Upper lobe of left lung (tissue), 6 donors: ENCODE measurements around the gene PDGFC. TPM values are rescaled to one million over a fixed set of nuclear protein-coding genes. Genes with fewer than 3 reads are reported as not detected.

ENCODE experiments used
- ATAC-seq, 2 donors: fragments of 200-7000 bp; cut with Tn5 transposase; one replicate each; pipeline ENCODE4 v1.9.1; 2022; ENCODE audit warnings: mild to moderate bottlenecking in 2 of 2, moderate library complexity in 2 of 2; ENCODE audit not compliant: low FRiP score in 2 of 2
- DNase-seq, 2 donors: peaks; one replicate each; pipeline ENCODE4 v3.0.0-alpha.2; 2019 to 2020
- H3K27ac ChIP-seq, 4 donors: fragments of 200-600 bp; sonication (generic); one replicate each; pipeline ENCODE4 v1.5.1; 2016 to 2019
- H3K27me3 ChIP-seq, 4 donors: fragments of 200-600 bp; sonication (generic); one replicate each; pipeline ENCODE4 v1.5.1; 2017 to 2019
- H3K36me3 ChIP-seq, 4 donors: fragments of 200-600 bp; sonication (generic); one replicate each; pipeline ENCODE4 v1.5.1; 2016 to 2019
- H3K4me1 ChIP-seq, 4 donors: fragments of 200-600 bp; sonication (generic); one replicate each; pipeline ENCODE4 v1.5.1; 2018 to 2019
- H3K4me3 ChIP-seq, 4 donors: fragments of 200-600 bp; sonication (generic); one replicate each; pipeline ENCODE4 v1.5.1; 2017 to 2019; ENCODE audit warnings: mild to moderate bottlenecking in 2 of 4, moderate library complexity in 1 of 4
- H3K9me3 ChIP-seq, 4 donors: fragments of 200-600 bp; sonication (generic); one replicate each; pipeline ENCODE4 v1.5.1; 2018 to 2019
- CTCF ChIP-seq, 6 experiments: fragments of 450-650 bp in 4 of 6; fragments of 200-600 bp in 2 of 6; sonication (generic) in 2 of 6; IDR thresholded peaks; one replicate each; pipeline ENCODE4 v1.5.1; 2016 to 2019; ENCODE audit warnings: antibody characterized with exemption in 6 of 6
- EP300 ChIP-seq, 4 donors: sonication (generic); formaldehyde crosslinking; IDR thresholded peaks; one replicate each; pipeline ENCODE4 v1.5.1; 2017; ENCODE audit warnings: antibody characterized with exemption in 4 of 4, control low read depth in 2 of 4
- POLR2A ChIP-seq, 4 donors: fragments of 450-650 bp; IDR thresholded peaks; one replicate each; pipeline ENCODE4 v1.5.1; 2016 to 2017; ENCODE audit warnings: antibody characterized with exemption in 4 of 4, mild to moderate bottlenecking in 2 of 4
- POLR2AphosphoS5 ChIP-seq, 2 donors: sonication (generic); formaldehyde crosslinking; IDR thresholded peaks; one replicate each; pipeline ENCODE4 v1.5.1; 2017; ENCODE audit warnings: antibody characterized with exemption in 2 of 2
- WGBS, 2 donors: methylation state at CpG; one replicate each; pipeline ENCODE4 v1.1.5; 2017 to 2018; 5-methylcytosine and 5-hydroxymethylcytosine counted together
- total RNA-seq, 6 donors: library from RNA; depleted of rRNA in 4 of 6; stranded (reverse); fragments of >200 nt in 4 of 6; gene quantifications; one replicate each; pipeline versions ENCODE4 v1.1.0 to v1.2.1, GENCODE V29; 2016 to 2021
- donor health status: DM: no; HTN: no; CAD: no; lungs with moderate emphysema.
- donor health status: DM: no; HTN: yes; CAD: no; lungs with severe emphysema.

PDGFC gene
- total RNA-seq, 6 donors from 2014 or later, result 14.4 to 39.9 (median 28.5) TPM

- DNase-seq (no peak), ATAC-seq (no peak)
- 85 to 87% methylated on average over 4 of the region's 4 CpGs for WGBS, 2 donors
- Histone ChIP-seq H3K4me3 (no peak overlapping the region), H3K27me3 (no peaks in the 10 kb centered on the region), H3K9me3 (no peaks in the 10 kb centered on the region), H3K4me1 (no peaks in the 10 kb centered on the region), H3K36me3 (no peaks in the 10 kb centered on the region), H3K27ac (no peak overlapping the region)
- TF ChIP-seq POLR2A (IDR thresholded peaks at IDR 0.05) (no peak), POLR2AphosphoS5 (IDR thresholded peaks at IDR 0.05) (no peak), CTCF (IDR thresholded peaks at IDR 0.05) (no peak), EP300 (IDR thresholded peaks at IDR 0.05) (no peak)
Measured at GRCh38 chr4:157013656-157014055, 42.1 kb upstream of the PDGFC start.

- no peak overlapping the region for H3K4me3 ChIP-seq
- DNase-seq (no peak), ATAC-seq (no peak)
- H3K27me3 ChIP-seq, result no peaks in the 10 kb centered on the region
- no peak overlapping the region for H3K27ac ChIP-seq
- no peak for TF ChIP-seq EP300 (IDR thresholded peaks at IDR 0.05)
- TF ChIP-seq CTCF (IDR thresholded peaks at IDR 0.05), result no peak
- no peak for TF ChIP-seq POLR2AphosphoS5 (IDR thresholded peaks at IDR 0.05)
- no peak for TF ChIP-seq POLR2A (IDR thresholded peaks at IDR 0.05)
- no peaks in the 10 kb centered on the region for H3K9me3 ChIP-seq
- H3K4me1 ChIP-seq, result no peaks in the 10 kb centered on the region
- WGBS, 2 donors, result 61 to 68% methylated on average over 2 of the region's 2 CpGs
- H3K36me3 ChIP-seq, result no peaks in the 10 kb centered on the region
Measured at GRCh38 chr4:157012781-157013180, 41.2 kb upstream of the PDGFC start.

- DNase-seq (no peak), ATAC-seq (no peak)
- no peaks in the 10 kb centered on the region for H3K27me3 ChIP-seq
- H3K4me1 ChIP-seq, result no peaks in the 10 kb centered on the region
- H3K27ac ChIP-seq, result no peak overlapping the region
- TF ChIP-seq CTCF (IDR thresholded peaks at IDR 0.05), result no peak
- no peaks in the 10 kb centered on the region for H3K36me3 ChIP-seq
- no peak overlapping the region for H3K4me3 ChIP-seq
- no peaks in the 10 kb centered on the region for H3K9me3 ChIP-seq
Measured at GRCh38 chr4:157012296-157012695, 40.7 kb upstream of the PDGFC start.

GRCh38 chr4:157010630-157011029 lies 39.0 kb upstream of the PDGFC start:
- H3K9me3 ChIP-seq, result no peaks in the 10 kb centered on the region
- H3K4me3 ChIP-seq, result no peak overlapping the region
- TF ChIP-seq POLR2A (IDR thresholded peaks at IDR 0.05) (no peak), CTCF (IDR thresholded peaks at IDR 0.05) (no peak), EP300 (IDR thresholded peaks at IDR 0.05) (no peak), POLR2AphosphoS5 (IDR thresholded peaks at IDR 0.05) (no peak)
- H3K27me3 ChIP-seq, result no peaks in the 10 kb centered on the region
- DNase-seq (no peak), ATAC-seq (no peak)
- no peaks in the 10 kb centered on the region for H3K36me3 ChIP-seq
- H3K4me1 ChIP-seq, result peaks cover 0 to under 1% (median under 1%) of the 10 kb centered on the region in 4 donors
- 80 to 84% methylated on average over 2 of the region's 2 CpGs for WGBS, 2 donors
- no peak overlapping the region for H3K27ac ChIP-seq

GRCh38 chr4:157005831-157006230 lies 34.2 kb upstream of the PDGFC start:
- H3K4me1 ChIP-seq, result peaks cover 8 to 14% (median 11%) of the 10 kb centered on the region in 4 donors
- peak overlapping the region in 1 of 4 donors; percentile 35 for H3K27ac ChIP-seq
- 88 to 95% methylated on average over 3 of the region's 3 CpGs for WGBS, 2 donors
- no peaks in the 10 kb centered on the region for H3K9me3 ChIP-seq
- TF ChIP-seq CTCF (IDR thresholded peaks at IDR 0.05) (no peak), POLR2AphosphoS5 (IDR thresholded peaks at IDR 0.05) (no peak), EP300 (IDR thresholded peaks at IDR 0.05) (no peak), POLR2A (IDR thresholded peaks at IDR 0.05) (no peak)
- H3K36me3 ChIP-seq, result no peaks in the 10 kb centered on the region
- no peaks in the 10 kb centered on the region for H3K27me3 ChIP-seq
- ATAC-seq (no peak), DNase-seq (no peak)
- H3K4me3 ChIP-seq, result no peak overlapping the region
